GM10248 (cell line): ENCODE data around the gene MYLK.
A peak's percentile ranks its signal among the peaks of the same experiment; 100 is the strongest.
"Not testable (repeated sequence)": the region's sequence is repeated elsewhere in the genome, so short reads cannot be mapped to it uniquely, and the experiment has no call there.

Source experiments
- CTCF ChIA-PET: fragments of 300-600 bp; sonication (Branson Sonifier 250); formaldehyde crosslinking; extraction: SDS; loops from one replicate; lab custom pipeline; 2021; ENCODE audit warnings: antibody characterized with exemption; lab: Yijun Ruan, JAX
- POLR2A ChIA-PET: fragments of 350-650 bp; sonication (Branson Sonifier 250); formaldehyde crosslinking; extraction: SDS; loops from one replicate; lab custom pipeline; 2020; ENCODE audit warnings: antibody characterized with exemption; lab: Yijun Ruan, JAX
- DNase-seq: peaks from one replicate; pipeline ENCODE4 v3.0.0; 2012; ENCODE audit errors: extremely low spot score
- CTCF ChIP-seq: IDR thresholded peaks from 2 replicates; pipeline ENCODE4 v1.5.1; 2012; ENCODE audit warnings: mild to moderate bottlenecking, low read depth; ENCODE audit errors: extremely low read depth, missing control alignments, control extremely low read depth

Gene MYLK

GRCh38 chr3:123702720-123703119 lies 181.4 kb downstream of the MYLK start:
- CTCF ChIA-PET: interaction anchor here (0.7 to 1.8 kb wide), 5 partner anchors 9 to 50 kb away, joined by 3 to 12 read pairs (median 5); no protein-coding TSS in a partner anchor
- POLR2A ChIA-PET: no interaction called here
- DNase-seq: no peak
- no peak for TF ChIP-seq CTCF

GRCh38 chr3:123702057-123702456 lies 182.1 kb downstream of the MYLK start:
- TF ChIP-seq CTCF: peak; percentile 53
- POLR2A ChIA-PET, DNase-seq: not testable (repeated sequence)
- CTCF ChIA-PET: interaction anchor here (0.7 to 1.8 kb wide), 5 partner anchors 8 to 50 kb away, joined by 3 to 12 read pairs (median 5); no protein-coding TSS in a partner anchor

- TF ChIP-seq CTCF: no peak
- ChIA-PET CTCF (interaction anchor here (0.7 to 1.8 kb wide), 2 partner anchors 45 to 59 kb away, joined by 4 to 5 read pairs; no protein-coding TSS in a partner anchor), POLR2A (no interaction called here)
- no peak for DNase-seq
These were observed 183.1 kb downstream of the MYLK start for GRCh38 chr3:123700791-123701722.

- no peak for DNase-seq
- TF ChIP-seq CTCF: no peak
- CTCF ChIA-PET: interaction anchor here (1.0 to 1.6 kb wide), 4 partner anchors 15 to 57 kb away, joined by 3 to 6 read pairs (median 4); no protein-coding TSS in a partner anchor
- POLR2A ChIA-PET: no interaction called here
These were observed 185.3 kb downstream of the MYLK start for GRCh38 chr3:123698813-123699212.

GRCh38 chr3:123696808-123697207 lies 187.3 kb downstream of the MYLK start:
- no peak for DNase-seq
- TF ChIP-seq CTCF: no peak
- POLR2A ChIA-PET: no interaction called here
- CTCF ChIA-PET: interaction anchor here (2.1 kb wide), 1 partner anchor 27 kb away, joined by 8 read pairs; no protein-coding TSS in a partner anchor

GRCh38 chr3:123695731-123696640 lies 188.1 kb downstream of the MYLK start:
- POLR2A ChIA-PET: no interaction called here
- TF ChIP-seq CTCF: no peak
- CTCF ChIA-PET: interaction anchor here (0.9 to 2.1 kb wide), 4 partner anchors 11 to 43 kb away, joined by 3 to 8 read pairs (median 4); no protein-coding TSS in a partner anchor
- no peak for DNase-seq
